ENCODE measurements around the gene GPAM. TPM values are rescaled to one million over a fixed set of nuclear protein-coding genes. Genes with fewer than 3 reads are reported as not detected.
"Not testable (repeated sequence)": the region's sequence is repeated elsewhere in the genome, so short reads cannot be mapped to it uniquely, and the experiment has no call there.

Gene GPAM
- total RNA-seq, 1 donor from 2014 or later: 19.6 TPM

- peak; percentile 56 for DNase-seq (ENCODE audit: low spot score)
Measured at GRCh38 chr10:112215342-112215774, 31.8 kb upstream of the GPAM start.

DNA sequence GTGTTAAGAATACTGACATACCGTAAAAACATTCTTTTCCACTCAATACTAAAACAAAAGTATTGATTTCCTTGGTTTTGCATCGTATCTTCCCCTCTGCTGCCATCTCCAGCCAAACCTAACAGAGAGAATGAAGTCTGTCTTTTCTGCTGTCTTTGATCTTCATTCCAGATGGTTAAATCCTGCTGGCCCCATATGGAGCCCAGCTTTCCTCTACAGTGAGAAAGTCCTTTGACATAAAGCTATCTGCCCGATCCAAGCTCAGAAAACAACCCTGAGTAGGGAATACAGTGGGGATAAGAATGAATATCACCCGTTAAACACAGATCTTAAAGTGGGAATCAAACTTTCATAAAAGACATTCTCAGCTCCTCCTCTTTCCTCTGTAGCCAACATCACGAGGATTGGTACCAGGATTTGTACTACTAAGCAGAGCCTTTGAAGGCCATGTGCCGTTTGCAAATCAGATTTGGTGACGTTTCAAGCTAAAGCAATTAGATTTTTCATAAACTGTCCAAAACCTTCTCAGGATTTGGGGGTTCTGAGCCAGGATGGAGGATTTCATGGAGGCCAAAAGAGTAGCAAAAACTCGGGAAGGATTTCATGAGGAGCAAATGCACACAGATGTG is 30.8 kb upstream of the GPAM start:
- no peak for DNase-seq (ENCODE audit: low spot score)

GRCh38 chr10:112213836-112214235 is 30.3 kb upstream of the GPAM start:
- no peak for DNase-seq (ENCODE audit: low spot score)

- no peak for DNase-seq (ENCODE audit: low spot score)
Measured at GRCh38 chr10:112213098-112213823, 29.7 kb upstream of the GPAM start.

- DNase-seq (ENCODE audit: low spot score): no peak
Measured at GRCh38 chr10:112210666-112211065, 27.1 kb upstream of the GPAM start.

DNA sequence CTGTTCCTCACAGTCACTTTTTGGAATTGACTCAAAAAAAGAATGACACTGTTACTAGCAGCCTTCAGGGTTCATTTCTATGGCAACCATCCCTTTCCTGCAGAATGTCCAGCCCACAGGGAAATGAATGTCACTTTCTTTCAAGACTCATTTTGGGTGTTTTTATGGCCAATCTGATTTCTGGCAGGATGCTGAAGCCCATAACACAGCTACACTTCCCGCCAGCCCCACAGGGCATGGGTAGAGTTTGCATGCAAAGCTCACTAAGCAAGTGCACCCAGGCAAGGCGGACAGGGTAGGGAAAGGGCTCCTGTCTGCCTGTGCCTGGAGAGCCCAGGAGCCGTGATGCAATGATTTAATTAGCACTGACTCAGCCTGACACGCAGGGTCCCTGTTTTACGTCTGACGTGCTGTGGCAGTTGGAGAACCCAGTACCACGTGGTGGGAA is 26.1 kb upstream of the GPAM start:
- DNase-seq (ENCODE audit: low spot score): no peak

- DNase-seq (ENCODE audit: low spot score): no peak
Measured at GRCh38 chr10:112208997-112209396, 25.4 kb upstream of the GPAM start.

GRCh38 chr10:112208292-112208691 is 24.7 kb upstream of the GPAM start:
- DNase-seq (ENCODE audit: low spot score): no peak

GRCh38 chr10:112203328-112204076 is 19.9 kb upstream of the GPAM start:
- no peak for DNase-seq (ENCODE audit: low spot score)

DNA sequence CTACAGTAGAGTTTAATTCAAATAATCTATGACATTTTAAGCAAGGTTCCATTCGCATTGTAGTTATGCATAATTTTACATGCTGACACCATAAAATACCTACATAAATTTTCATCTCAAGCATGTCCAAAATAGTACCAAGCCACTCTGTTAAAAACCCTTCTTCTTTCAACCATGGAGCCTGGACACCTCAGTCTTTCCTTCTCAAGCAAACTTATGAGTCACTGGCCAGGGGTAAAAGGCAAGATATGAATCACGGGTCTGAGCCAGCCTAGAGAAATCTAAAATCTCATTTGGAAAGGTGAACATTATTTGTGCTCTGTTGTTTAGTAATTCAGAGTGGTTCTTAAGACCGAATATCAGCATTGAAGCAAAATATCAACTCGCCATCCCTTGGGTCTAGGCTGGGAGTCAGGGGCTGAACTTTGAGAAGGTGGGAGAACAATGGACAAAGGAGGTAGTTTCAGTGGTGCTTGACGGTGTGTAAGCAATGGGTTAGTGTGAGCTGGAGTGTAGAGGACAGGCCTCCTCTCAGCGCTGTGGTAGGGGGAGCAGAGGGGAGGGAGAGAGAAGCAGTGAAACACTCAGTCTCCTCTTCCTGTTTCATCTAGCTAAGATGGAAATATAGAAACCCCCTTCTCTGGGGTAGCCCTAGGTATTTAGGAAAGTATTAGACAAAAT is 19.1 kb upstream of the GPAM start:
- DNase-seq (ENCODE audit: low spot score): no peak

DNA sequence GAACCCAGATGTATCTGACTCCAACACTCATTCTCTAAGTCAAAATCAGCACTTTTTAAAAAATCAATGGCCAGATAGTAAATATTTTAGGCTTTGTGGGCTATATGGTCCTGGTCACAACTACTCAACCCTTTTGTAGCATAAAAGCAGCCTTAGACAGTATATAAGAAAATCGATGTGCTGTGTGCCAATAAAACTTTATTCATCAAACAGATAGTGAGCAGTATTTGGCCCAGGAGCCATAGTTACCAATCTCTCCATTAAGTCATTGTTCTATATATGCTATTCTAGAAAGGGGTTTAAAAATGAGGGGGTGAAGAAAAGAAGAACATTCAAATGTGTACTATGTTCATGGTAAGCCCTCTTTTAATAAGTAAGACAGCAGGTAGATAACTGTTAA is 18.5 kb upstream of the GPAM start:
- DNase-seq (ENCODE audit: low spot score): no peak

GRCh38 chr10:112201334-112201733 is 17.8 kb upstream of the GPAM start:
- DNase-seq (ENCODE audit: low spot score): no peak

DNA sequence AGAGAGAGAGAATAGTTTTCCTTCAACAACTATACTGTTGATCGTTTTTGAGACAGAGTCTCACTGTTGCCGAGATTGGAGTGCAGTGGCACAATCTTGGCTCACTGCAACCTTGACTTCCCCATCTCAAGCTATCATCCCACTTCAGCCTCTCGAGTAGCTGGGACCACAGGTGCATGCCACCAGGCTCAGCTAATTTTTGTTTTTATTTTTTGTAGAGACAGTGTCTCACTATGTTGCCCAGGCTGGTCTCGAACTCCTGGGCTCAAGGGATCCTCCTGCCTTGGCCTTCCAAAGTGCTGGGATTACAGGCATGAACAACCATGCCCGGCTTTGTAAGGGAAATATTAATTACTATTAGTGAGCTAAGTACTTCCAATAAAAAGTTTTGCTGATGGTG is 16.7 kb upstream of the GPAM start:
- not testable (repeated sequence) for DNase-seq (ENCODE audit: low spot score)

GRCh38 chr10:112197662-112198061 is 14.1 kb upstream of the GPAM start:
- DNase-seq (ENCODE audit: low spot score): not testable (repeated sequence)

DNA sequence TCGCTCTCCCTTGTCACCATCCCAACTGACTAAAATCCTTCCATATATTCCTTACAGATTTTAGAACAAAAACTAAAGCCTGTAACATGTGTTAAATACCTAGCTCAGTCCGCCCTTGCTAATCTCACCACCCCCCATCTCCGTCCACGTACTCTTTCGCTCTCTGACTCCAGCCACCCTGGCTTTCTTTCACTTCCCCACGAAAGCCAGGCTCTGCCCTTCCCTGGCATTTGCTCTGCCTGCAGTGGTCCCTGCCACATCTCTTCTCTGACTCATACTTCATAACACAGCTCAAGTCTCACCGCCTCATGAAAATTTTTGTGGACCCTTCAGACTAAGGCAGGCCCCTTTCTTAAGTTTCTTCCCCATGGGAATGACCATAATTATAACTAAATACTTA is 11.7 kb upstream of the GPAM start:
- no peak for DNase-seq (ENCODE audit: low spot score)

DNA sequence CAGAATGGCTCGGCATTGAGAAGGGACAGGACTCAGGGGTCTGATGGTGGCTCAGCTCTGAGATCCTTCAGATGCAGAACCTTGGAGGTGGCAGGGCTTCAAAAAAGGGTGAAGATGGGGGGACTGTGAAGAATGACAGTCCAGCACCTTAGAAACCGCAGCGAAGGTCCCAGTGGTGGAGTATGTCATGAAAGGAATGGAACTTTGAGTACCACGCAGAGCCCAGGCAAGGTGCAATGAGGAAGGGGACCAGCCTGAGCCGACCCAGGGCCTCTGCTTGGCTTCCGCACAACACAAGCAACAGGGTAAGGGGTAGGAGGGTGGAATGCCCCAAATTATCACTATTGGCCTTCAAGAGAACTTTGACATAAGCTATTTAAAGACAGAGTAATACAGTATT is 8.2 kb upstream of the GPAM start:
- DNase-seq (ENCODE audit: low spot score): no peak

DNA sequence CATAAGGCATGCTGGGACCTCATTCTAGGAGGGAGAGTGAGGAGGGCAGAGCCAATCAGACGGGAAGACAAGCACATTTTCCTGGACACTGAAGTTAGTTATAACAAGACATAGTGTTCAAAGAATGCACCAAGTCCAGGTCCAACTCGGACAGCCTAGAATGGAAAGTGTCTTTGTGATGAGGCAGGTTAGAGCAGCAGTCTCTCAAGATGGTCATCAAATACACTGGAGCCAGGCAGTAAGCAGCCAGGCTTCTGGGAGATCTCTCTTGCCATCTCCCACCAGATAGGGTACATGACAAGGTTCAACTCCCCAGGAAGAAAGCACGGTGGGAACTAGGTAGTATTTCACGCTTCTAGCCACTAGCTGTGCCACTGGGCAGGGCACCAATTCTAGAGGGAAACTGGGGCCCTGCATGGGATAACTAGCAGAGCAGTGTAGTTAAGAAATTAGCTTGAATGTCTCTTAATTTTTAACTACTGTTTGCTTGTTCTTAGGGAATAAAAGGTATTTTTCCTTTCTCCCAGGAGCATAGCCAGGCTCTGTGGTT is 7.6 kb upstream of the GPAM start:
- DNase-seq (ENCODE audit: low spot score): no peak

- DNase-seq (ENCODE audit: low spot score): no peak
Measured at GRCh38 chr10:112189465-112189864, 5.9 kb upstream of the GPAM start.

DNA sequence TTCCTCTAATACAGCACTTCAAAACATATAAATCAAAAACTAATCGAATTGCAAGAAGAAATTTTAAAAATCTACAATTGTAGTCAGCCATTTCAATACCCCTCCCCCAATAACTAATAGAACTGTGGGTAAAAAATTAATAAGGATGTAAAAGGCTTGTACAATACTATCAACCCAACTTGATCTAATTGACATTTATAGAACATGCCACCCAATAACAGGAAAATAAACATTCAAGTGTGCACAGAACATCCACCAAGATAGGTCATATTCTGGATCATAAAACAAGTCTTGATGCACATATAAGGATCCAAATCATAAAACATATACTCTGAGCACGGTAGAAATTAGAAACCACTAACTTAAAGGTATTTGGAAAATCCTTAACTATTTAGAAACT is 4.0 kb upstream of the GPAM start:
- no peak for DNase-seq (ENCODE audit: low spot score)

- no peak for DNase-seq (ENCODE audit: low spot score)
Measured at GRCh38 chr10:112185959-112186358, 2.4 kb upstream of the GPAM start.

GRCh38 chr10:112184379-112184778 is 814 bp upstream of the GPAM start:
- no peak for DNase-seq (ENCODE audit: low spot score)

GRCh38 chr10:112184052-112184371 is 447 bp upstream of the GPAM start:
- DNase-seq (ENCODE audit: low spot score): no peak

Measured in mucosa of gallbladder (tissue), 1 donor.